Astrocyte (in vitro differentiated cells and primary cell): Measurements from ENCODE around the gene VGLL2. TPM values are rescaled to one million over a fixed set of nuclear protein-coding genes. Genes with fewer than 3 reads are reported as not detected.
"Not testable (repeated sequence)": the region's sequence is repeated elsewhere in the genome, so short reads cannot be mapped to it uniquely, and the experiment has no call there.

Experiments
- DNase-seq: peaks from one replicate; pipeline ENCODE4 v3.0.0-alpha.2; 2010; ENCODE audit warnings: low read depth
- FAIRE-seq: peaks from 2 replicates; lab custom pipeline; 2011; peaks lifted over from hg19 to GRCh38; lab: Jason Lieb, UNC
- H2AFZ ChIP-seq: 2 replicates; pipeline ENCODE4 v1.6.0; 2012; ENCODE audit warnings: low read depth, low read length, inconsistent platforms
- H3K27ac ChIP-seq: 2 replicates; pipeline ENCODE4 v1.5.1; 2011; ENCODE audit warnings: low read depth, low read length, inconsistent platforms
- H3K27me3 ChIP-seq: 2 replicates; pipeline ENCODE4 v1.6.0; 2011; ENCODE audit warnings: low read length, inconsistent platforms; ENCODE audit not compliant: insufficient read depth
- H3K36me3 ChIP-seq: 2 replicates; pipeline ENCODE4 v1.5.1; 2011; ENCODE audit warnings: low read length, inconsistent platforms; ENCODE audit not compliant: insufficient read depth
- H3K4me1 ChIP-seq: 2 replicates; pipeline ENCODE4 v1.5.1; 2011; ENCODE audit warnings: low read length, inconsistent platforms; ENCODE audit not compliant: insufficient read depth
- H3K4me2 ChIP-seq: 2 replicates; pipeline ENCODE4 v1.6.0; 2012; ENCODE audit warnings: low read length, inconsistent platforms
- H3K4me3 ChIP-seq: 2 replicates; pipeline ENCODE4 v1.5.1; 2011; ENCODE audit warnings: low read depth, mild to moderate bottlenecking, low read length, inconsistent platforms; ENCODE audit not compliant: insufficient read depth
- H3K79me2 ChIP-seq: 2 replicates; pipeline ENCODE4 v1.6.0; 2012; ENCODE audit warnings: mild to moderate bottlenecking, low read length, inconsistent platforms; ENCODE audit not compliant: insufficient read depth
- H3K9ac ChIP-seq: 2 replicates; pipeline ENCODE4 v1.6.0; 2012; ENCODE audit warnings: mild to moderate bottlenecking, low read length, inconsistent platforms
- H3K9me3 ChIP-seq: 2 replicates; pipeline ENCODE4 v1.5.1; 2012; ENCODE audit warnings: low read depth, mild to moderate bottlenecking, low read length, inconsistent platforms; ENCODE audit not compliant: insufficient read depth
- H4K20me1 ChIP-seq: 2 replicates; pipeline ENCODE4 v1.6.0; 2012; ENCODE audit warnings: low read length, inconsistent platforms; ENCODE audit not compliant: insufficient read depth
- H3K27ac Mint-ChIP-seq: one replicate; pipeline ENCODE4 v1.8.0; 2021; ENCODE audit warnings: mild to moderate bottlenecking, mixed read lengths; ENCODE audit not compliant: unreplicated experiment
- H3K27me3 Mint-ChIP-seq: one replicate; pipeline ENCODE4 v1.8.0; 2021; ENCODE audit warnings: low read depth, mixed read lengths; ENCODE audit not compliant: unreplicated experiment
- H3K36me3 Mint-ChIP-seq: one replicate; pipeline ENCODE4 v1.8.0; 2021; ENCODE audit warnings: low read depth, mixed read lengths; ENCODE audit not compliant: unreplicated experiment
- H3K4me1 Mint-ChIP-seq: one replicate; pipeline ENCODE4 v1.8.0; 2021; ENCODE audit warnings: low read depth, mixed read lengths; ENCODE audit not compliant: unreplicated experiment
- H3K4me3 Mint-ChIP-seq: one replicate; pipeline ENCODE4 v1.8.0; 2021; ENCODE audit warnings: mild to moderate bottlenecking, moderate library complexity, mixed read lengths; ENCODE audit not compliant: unreplicated experiment
- H3K9me3 Mint-ChIP-seq: one replicate; pipeline ENCODE4 v1.8.0; 2021; ENCODE audit warnings: mild to moderate bottlenecking, mixed read lengths; ENCODE audit not compliant: unreplicated experiment
- EZH2 ChIP-seq: IDR thresholded peaks from 2 replicates; pipeline ENCODE4 v1.6.1; 2012; ENCODE audit warnings: mild to moderate bottlenecking, low read length, inconsistent platforms; ENCODE audit not compliant: insufficient read depth
- total RNA-seq: library from RNA; stranded (reverse); gene quantifications from 2 replicates; pipeline ENCODE4 v1.2.1, GENCODE V29; 2021
- TF ChIP-seq, protein P1 (sequence below): IDR thresholded peaks from 2 replicates; pipeline ENCODE4 v1.5.1; 2011; ENCODE audit warnings: low read depth, mild to moderate bottlenecking, inconsistent platforms, low read length, moderate library complexity; ENCODE audit not compliant: insufficient read depth

The VGLL2 gene
- total RNA-seq, 1 donor from 2014 or later = 1.7 TPM

DNA sequence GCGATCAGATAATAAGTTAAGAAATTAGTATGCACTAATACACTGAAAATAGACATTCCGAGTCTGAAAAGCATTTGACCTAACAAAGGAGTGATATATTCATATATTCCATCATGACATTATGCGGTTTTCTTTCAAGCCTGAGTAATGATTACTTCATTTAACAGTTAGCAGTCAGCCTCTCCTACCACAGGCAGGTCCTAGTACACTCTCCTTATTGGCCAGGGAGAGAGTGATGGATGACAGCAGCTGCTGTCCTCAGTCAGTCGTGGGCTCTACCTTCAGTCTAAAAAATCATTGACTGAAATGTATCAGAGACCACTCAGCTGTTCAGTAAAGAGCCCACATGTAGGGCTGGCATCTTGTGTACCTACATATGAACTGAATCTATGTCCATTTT lies 33.2 kb upstream of the VGLL2 start:
- H3K4me3 Mint-ChIP-seq = no peak overlapping the region

DNA sequence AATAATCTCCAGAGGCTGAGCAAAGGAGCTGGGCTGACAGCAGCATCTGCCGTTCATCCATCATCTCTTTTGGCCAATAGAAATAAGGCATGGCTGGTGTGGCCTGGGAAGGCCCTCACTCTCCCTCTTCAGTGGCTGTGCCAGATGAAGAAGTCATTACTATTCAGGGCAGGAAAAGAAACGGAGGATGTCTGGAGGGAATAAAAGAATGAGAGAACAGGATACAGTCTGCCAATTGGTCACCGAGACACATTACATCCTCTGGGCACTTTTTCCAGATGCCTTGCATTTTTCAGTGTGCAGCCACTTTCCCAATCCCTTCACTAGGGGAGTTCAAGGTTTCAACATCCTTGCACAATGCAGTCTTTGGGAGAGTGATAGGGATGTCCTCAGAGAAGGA lies 32.2 kb upstream of the VGLL2 start:
- Mint-ChIP-seq H3K9me3 (no peaks in the 10 kb centered on the region), H3K4me1 (peaks cover 10% of the 10 kb centered on the region), H3K27ac (no peak overlapping the region), H3K4me3 (no peak overlapping the region), H3K27me3 (no peaks in the 10 kb centered on the region), H3K36me3 (no peaks in the 10 kb centered on the region)
- Histone ChIP-seq H4K20me1 (no peaks in the 10 kb centered on the region), H3K36me3 (no peaks in the 10 kb centered on the region), H2AFZ (peak overlapping the region; percentile 32), H3K79me2 (no peaks in the 10 kb centered on the region), H3K27ac (no peak overlapping the region), H3K9me3 (peaks cover 4% of the 10 kb centered on the region), H3K4me2 (no peak overlapping the region), H3K9ac (no peak overlapping the region), H3K4me1 (peaks cover 3% of the 10 kb centered on the region), H3K4me3 (no peak overlapping the region), H3K27me3 (no peaks in the 10 kb centered on the region)
- DNase-seq = peak; percentile 31
- TF ChIP-seq, protein P1, sequence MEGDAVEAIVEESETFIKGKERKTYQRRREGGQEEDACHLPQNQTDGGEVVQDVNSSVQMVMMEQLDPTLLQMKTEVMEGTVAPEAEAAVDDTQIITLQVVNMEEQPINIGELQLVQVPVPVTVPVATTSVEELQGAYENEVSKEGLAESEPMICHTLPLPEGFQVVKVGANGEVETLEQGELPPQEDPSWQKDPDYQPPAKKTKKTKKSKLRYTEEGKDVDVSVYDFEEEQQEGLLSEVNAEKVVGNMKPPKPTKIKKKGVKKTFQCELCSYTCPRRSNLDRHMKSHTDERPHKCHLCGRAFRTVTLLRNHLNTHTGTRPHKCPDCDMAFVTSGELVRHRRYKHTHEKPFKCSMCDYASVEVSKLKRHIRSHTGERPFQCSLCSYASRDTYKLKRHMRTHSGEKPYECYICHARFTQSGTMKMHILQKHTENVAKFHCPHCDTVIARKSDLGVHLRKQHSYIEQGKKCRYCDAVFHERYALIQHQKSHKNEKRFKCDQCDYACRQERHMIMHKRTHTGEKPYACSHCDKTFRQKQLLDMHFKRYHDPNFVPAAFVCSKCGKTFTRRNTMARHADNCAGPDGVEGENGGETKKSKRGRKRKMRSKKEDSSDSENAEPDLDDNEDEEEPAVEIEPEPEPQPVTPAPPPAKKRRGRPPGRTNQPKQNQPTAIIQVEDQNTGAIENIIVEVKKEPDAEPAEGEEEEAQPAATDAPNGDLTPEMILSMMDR = no peak
- TF ChIP-seq EZH2 = no peak
- no peak for FAIRE-seq

More for the DNA sequence above, 33.2 kb upstream of the VGLL2 start:
- TF ChIP-seq, protein P1 = no peak
- TF ChIP-seq EZH2 = no peak
- Histone ChIP-seq H3K4me1 (no peaks in the 10 kb centered on the region), H3K9ac (no peak overlapping the region), H3K27ac (no peak overlapping the region), H3K9me3 (peaks cover 4% of the 10 kb centered on the region), H4K20me1 (no peaks in the 10 kb centered on the region), H3K27me3 (no peaks in the 10 kb centered on the region), H3K36me3 (no peaks in the 10 kb centered on the region), H3K4me2 (no peak overlapping the region), H3K79me2 (no peaks in the 10 kb centered on the region), H3K4me3 (no peak overlapping the region), H2AFZ (no peak overlapping the region)
- Mint-ChIP-seq H3K36me3 (no peaks in the 10 kb centered on the region), H3K27ac (no peak overlapping the region), H3K27me3 (no peaks in the 10 kb centered on the region), H3K4me1 (peaks cover 6% of the 10 kb centered on the region), H3K9me3 (no peaks in the 10 kb centered on the region)
- FAIRE-seq (no peak), DNase-seq (peak; percentile 38)

DNA sequence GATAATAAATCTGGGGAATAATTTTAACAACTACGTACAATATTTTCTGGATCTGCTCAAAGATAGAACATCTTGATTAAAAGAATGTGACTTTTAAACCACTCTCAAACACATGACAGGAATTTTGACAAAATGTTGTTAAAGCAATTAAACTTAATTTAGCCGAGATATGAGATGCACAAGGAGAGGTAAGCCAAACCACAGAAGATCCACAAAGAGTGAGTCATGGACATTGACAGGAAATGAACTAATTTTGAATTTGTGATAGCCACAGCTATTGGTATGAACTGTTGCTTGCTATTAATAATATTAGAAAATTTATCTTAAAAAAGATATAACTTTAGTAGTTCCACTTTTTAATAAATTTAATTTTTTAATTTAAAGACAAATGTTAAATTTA lies 27.8 kb upstream of the VGLL2 start:
- DNase-seq (peak; percentile 60), FAIRE-seq (no peak)
- H3K9me3 ChIP-seq = no peaks in the 10 kb centered on the region
- Mint-ChIP-seq H3K4me3 (no peak overlapping the region), H3K27me3 (no peaks in the 10 kb centered on the region), H3K4me1 (peaks cover 10% of the 10 kb centered on the region), H3K36me3 (no peaks in the 10 kb centered on the region), H3K9me3 (no peaks in the 10 kb centered on the region), H3K27ac (peak overlapping the region; percentile 6)
- H3K4me2 ChIP-seq = peak overlapping the region; percentile 52
- no peaks in the 10 kb centered on the region for H3K27me3 ChIP-seq
- H3K79me2 ChIP-seq = no peaks in the 10 kb centered on the region
- no peaks in the 10 kb centered on the region for H4K20me1 ChIP-seq
- H3K9ac ChIP-seq = no peak overlapping the region
- H2AFZ ChIP-seq = no peak overlapping the region
- no peak overlapping the region for H3K27ac ChIP-seq
- H3K4me1 ChIP-seq = peaks cover 3% of the 10 kb centered on the region
- TF ChIP-seq EZH2 = no peak
- TF ChIP-seq, protein P1 = no peak
- H3K36me3 ChIP-seq = no peaks in the 10 kb centered on the region
- no peak overlapping the region for H3K4me3 ChIP-seq

DNA sequence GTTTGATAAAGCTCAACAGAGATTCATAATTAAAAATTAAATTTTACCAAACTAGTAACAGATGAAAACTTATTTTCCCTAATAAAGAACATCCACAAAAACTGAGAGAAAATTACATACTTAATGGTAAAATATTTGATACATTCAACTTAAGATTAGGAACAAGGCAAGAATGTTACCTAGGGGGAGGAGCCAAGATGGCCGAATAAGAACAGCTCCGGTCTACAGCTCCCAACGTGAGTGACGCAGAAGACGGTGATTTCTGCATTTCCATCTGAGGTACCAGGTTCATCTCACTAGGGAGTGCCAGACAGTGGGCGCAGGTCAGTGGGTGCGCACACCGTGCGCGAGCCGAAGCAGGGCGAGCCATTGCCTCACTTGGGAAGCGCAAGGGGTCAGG lies 20.8 kb upstream of the VGLL2 start:
- H3K27me3 ChIP-seq, H3K4me1 Mint-ChIP-seq, FAIRE-seq, H3K4me3 Mint-ChIP-seq, H3K9ac ChIP-seq, H3K36me3 Mint-ChIP-seq, DNase-seq, H3K27ac Mint-ChIP-seq, H3K4me3 ChIP-seq, H3K4me2 ChIP-seq, H3K27ac ChIP-seq, H3K79me2 ChIP-seq, H3K9me3 Mint-ChIP-seq, H3K4me1 ChIP-seq, H3K9me3 ChIP-seq, H3K27me3 Mint-ChIP-seq, H3K36me3 ChIP-seq, H2AFZ ChIP-seq, H4K20me1 ChIP-seq: not testable (repeated sequence)
